GM18909 (cell line): ENCODE results near the gene DNAH17.
"Not testable (repeated sequence)": the region's sequence is repeated elsewhere in the genome, so short reads cannot be mapped to it uniquely, and the experiment has no call there.

Experiments used
- ATAC-seq: cut with Tn5 transposase; IDR thresholded peaks from one replicate; pipeline ENCODE4 v1.9.1; 2021; ENCODE audit warnings: mild to moderate bottlenecking; ENCODE audit not compliant: unreplicated experiment, poor library complexity

The DNAH17 gene

DNA sequence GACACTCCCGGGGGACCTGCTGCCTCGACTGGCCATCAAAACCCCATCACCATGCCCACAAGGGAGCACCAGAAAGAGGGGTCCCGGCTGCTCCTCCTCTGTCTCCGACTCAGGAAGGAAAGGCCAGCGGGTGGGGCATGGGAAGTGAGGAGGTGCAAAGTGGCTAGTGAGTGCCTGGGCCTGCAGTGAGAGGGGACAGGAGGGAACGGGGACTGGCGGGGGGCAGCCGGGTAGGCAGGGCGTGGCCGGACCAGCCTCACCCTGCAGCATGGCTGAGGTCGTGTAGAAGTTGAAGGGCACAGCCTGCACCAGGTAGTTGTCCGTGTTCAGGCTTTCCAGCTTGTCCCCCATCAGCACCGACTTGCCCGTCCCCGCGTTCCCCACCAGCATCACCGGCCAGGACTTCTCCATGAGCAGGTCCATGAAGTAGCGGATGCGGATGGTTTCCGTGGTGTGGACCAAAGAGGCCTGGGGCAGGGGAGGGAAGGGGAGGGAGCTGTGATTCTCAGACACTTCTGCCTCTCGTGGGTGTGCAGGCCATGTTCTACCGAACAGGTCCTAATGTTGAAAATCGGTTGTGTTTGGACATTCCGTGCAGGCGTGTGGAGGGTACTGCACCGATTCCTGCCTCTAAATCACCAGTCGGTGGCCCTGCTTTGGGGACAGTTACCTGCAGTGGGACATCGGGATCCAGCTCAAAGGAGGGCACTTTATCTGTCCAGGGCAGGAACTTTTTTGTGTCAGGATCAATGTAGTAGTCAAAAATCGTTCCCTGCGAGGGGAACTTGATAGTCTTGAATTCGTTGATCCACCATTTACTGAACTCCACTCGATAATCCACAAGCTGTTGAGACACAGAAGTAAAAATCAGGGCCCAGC, 91.7 kb downstream of the DNAH17 start:
- ATAC-seq, result no peak

DNA sequence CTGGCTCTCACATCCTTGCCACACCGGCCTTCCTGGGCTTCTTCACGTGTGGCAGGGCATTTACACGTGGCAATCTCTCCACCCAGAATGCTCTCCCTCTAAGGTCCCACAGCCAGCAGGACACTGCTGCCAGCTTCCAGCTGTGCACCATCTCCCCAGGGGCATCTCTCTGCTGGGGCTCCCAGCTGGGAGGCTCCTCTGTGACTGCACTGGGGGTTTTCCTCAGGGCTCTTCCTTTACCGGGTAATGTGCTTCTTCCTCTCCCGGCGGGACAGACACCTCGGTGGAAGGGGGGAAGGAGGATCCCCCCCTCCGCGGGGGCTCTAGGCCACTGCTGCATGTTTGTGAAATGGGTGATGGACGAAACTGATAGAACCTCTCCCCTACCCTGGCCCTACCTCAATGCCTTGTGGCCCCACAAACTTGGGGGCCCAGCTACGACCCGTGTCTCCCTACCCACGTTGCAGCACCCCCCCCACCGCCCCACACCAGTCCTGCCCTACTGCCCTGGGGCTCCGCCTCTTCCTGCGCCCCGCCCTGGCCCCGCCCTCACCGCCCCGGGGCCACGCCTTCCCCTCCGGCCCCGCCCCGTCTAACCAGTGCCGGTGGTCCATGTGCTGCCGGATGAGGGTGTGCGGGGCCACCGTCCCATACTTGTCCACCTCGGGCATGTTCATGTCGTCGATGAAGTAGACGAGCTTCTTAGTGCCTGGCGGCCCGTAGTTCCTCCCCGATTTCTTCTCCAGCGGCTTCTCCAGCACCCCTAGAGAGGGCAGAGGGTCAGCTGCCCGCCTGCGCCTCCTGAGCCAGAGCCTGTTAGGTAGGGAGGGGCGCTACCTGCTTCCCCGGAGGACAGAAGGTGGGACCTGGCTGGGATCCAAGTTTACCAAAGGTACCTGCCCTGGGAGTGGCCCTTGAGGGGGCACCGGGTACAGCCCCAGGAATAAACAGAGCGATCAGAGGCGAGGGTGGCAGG, 92.6 kb downstream of the DNAH17 start:
- ATAC-seq, result no peak

DNA sequence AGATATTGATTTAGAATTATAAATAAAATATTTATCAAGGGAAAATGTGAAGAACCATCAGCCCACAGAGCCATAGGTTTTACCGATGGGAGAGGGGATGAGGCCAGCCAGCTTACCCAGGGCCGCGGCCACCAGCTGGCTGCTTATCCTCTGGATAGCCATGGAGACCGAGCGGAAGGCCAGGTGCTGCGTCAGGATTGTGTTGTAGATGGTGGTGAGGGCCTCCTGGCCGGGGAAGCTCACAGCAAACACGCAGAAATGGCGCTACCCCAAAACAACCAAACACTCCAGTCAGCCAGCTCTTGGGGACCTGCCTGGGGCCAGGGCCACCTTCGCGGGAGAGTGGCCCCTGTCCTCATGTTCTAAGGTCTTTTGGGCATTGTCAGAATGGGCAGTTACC, 97.8 kb downstream of the DNAH17 start:
- ATAC-seq, result no peak

DNA sequence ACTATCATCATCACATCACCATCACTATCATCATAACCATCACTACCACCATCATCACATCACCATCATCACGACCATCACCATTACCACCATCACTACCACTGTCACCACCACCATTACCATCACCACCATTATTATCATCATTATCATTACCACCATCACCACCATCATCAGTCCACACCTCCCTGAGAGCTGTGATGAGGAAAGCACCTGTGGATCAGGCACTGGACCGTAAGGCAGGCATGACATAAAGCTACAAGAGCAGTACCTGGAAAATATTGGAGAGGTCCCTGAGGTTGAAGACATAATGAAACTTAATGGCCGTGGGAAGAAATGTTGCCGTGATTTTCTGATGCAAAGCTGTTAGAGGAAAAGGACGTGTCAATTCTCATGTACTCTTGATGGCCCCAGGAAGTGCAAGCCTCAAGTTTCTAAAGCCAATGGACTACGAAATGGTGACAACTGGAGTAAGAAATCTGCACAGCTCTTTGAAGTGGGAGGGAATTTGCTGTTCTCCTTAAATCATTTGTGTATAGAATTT, 98.4 kb downstream of the DNAH17 start:
- no peak for ATAC-seq

DNA sequence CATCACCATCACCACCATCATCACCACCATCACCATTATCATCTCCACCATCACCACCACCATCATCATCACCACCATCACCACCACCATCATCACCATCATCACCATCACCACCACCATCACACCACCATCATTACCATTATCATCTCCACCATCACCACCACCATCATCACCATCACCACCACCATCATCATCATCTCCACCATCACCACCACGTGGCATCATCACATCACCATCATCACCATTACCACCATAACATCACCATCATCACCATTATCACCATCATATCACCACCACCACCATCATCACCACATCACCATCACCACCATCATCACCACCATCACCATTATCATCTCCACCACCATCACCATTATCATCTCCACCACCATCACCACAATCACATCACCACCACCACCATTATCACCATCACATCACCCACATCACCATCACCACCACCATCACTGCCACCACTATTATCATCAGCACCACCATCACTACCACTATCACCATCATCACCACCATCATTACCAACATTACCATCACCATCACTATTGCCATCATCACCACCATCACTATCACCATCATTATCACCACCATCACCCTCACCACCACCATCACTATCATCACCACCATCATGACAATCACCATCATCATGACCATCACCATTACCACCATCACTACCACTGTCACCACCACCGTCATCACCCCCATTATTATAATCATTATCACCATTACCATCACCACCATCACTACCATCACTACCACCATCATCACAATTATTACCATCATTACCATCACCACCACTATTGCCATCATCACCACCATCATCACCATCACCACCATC, 99.1 kb downstream of the DNAH17 start:
- ATAC-seq, result no peak

DNA sequence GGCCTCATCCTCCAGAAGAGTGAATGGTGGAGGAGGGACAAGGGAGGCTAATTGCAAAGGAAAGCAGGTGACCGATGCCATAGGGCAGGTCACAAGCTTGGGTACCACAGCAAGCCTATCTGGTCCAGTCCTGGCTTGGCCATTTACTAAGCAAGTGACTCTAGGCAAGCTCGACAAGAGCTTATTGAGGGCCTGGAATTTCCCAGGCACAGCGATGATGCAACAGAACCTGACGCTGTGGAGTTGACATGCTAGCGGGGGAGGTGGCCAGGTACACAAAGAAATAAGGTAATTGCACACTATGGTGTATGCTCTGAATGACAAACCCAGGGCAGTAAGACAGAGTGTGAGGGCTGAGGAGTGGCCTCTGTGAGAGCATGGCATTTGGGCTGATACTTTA, 100.2 kb downstream of the DNAH17 start:
- ATAC-seq, result no peak

DNA sequence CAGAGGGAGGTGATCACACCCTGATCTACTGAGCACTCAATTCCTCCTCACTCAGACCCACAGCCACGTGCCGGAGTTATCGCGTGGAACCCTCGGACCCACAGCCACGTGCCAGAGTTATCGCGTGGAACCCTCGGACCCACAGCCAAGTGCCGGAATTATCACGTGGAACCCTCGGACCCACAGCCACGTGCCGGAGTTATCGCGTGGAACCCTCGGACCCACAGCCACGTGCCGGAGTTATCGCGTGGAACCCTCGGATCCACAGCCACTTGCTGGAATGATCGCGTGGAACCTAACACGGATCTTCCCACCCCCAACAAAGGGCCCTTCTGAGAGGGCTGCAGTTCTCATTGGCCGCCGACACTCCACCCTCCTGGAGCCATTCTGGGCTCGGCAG, 101.0 kb downstream of the DNAH17 start:
- no peak for ATAC-seq

DNA sequence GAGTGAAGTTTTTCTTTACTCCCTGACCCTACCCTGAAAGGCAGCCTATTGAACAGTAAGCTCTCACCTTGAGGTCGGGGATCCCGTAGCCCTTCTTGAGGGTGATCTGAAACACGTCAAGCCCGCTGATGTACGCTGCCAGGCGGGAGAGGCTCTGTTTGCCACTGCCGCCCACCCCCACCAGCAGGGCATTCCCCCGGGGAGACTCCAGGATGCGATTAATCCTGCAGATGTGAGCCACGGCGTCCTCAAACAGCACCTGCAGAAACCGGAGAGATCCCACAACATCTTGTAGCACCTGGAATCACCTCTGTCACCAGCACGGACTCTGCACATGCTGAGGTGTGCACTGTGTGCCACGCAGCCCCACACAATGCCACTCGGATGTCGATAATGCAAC, 102.0 kb downstream of the DNAH17 start:
- ATAC-seq, result no peak

DNA sequence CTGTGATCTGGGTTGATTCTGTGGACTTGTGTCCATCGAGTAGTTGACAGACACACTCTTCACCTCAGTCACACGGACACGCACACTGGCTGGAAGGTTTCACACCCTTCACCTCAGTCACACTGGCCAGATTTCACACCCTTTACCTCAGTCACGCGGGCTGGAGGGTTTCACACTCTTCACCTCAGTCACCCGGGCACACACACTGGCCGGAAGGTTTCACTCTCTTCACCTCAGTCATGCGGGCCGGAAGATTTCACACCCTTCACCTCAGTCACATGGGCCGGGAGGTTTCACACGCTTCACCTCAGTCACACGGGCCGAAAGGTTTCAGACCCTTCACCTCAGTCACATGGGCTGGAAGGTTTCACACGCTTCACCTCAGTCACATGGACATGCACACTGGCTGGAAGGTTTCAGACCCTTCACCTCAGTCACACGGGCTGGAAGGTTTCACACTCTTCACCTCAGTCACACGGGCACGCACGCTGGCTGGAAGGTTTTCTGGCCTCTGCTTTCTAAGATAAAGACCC, 102.5 kb downstream of the DNAH17 start:
- peak; percentile 77 for ATAC-seq

DNA sequence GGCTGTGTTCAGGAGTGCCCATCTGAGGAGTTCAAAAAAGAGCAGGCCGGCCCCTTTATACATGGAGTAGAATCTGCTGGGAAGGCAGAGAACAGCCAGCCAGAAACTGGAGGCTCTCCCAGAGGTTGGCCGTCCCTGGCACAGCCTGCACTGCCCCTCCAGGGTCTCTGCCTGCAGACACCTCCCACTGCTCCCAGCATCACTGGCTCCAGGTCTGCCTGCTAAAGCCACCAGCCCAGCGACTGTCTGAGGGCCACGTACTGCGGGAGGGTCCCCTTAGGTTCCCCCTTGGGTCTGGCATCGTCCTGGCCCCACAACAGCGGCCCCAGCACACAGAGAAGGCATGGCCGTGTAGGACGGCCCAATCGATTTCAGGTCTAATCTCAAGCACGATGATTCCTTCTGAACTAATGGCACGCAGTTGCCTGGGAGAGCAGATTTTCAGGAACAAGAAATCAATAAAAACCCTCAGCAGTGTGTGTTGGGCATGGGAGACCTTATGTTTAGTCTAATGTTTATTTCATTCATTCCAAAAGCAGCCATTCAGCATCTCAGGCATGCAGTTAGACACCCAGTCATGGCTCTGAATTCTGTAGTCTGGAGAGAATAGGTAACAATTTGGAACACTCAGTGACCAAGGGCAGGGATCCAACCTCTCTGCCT, 103.1 kb downstream of the DNAH17 start:
- no peak for ATAC-seq

DNA sequence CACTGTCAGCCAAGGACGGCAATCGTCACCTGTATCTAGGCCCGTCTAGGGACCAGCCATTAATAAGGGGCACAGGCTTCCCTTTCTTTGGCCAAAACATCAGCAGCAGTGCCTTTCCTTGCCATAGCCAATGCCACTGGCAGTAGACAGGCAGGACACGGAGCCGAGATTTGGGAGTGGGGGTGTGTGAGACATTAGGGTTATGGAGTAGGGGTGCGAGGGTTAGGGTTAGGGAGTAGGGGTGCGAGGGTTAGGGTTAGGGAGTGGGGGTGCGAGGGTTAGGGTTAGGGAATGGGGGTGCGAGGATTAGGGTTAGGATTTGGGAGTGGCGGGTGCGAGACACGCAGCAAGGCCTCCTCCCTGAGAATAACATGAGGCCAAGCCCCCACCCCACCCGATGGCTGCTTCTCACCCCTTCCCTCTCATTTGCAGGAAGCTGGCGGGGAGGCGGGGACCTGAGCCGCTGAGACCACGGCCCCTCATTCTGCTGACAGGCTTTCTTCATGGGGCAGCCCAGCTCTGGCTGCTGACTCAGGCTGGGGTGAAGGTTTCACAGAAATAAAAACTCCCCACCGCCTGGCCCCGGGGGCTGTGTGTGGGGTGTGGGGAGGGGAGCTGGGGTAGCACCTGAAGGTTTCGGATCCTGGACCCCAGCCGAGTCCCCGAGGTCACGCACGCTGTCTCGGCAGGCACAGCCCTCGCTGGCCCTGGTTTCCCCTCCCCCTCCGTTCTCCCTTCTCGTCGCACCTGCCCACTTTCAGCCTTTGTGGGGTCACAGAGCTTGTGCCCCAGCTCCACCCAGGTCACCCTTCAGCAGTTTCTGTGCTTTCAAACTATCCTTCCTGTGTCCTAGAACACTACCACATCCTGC, 104.9 kb downstream of the DNAH17 start:
- no peak for ATAC-seq

DNA sequence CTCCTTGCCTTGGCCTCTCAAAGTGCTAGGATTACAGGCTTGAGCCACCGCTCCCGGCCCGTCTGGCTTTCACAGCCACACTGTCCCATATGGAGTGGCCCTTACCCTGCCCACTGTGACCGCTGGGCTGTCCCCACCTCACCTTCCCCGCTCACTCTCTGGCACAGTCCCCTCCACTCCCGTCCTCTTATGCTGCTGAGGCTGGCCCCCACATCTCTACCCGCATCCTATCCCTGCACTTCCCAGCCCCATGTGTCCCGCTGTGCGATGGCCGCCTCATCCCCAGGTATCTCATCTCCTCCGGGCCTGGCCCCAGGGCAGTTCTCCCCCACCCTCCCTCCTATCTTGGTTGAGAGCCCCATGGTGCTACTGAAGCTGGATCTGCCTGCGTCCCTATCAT, 105.6 kb downstream of the DNAH17 start:
- no peak for ATAC-seq

DNA sequence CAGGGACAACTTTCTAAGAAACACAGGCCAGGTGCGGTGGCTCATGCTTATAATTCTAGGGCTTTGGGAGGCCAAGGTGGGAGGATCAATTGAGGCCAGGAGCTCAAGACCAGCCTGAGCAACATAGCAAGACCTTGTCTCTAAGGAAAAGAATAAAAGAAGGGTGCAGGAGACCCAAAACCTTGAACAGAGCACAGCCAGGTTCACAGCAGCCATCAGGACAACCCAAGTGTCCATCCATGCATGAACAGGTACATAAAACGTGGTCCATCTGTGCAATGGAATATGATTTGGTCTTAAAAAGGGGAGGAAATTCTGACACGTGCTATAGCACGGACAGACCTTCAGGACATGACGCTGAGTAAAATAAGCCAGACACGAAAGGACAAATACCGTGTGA, 107.8 kb downstream of the DNAH17 start:
- no peak for ATAC-seq

DNA sequence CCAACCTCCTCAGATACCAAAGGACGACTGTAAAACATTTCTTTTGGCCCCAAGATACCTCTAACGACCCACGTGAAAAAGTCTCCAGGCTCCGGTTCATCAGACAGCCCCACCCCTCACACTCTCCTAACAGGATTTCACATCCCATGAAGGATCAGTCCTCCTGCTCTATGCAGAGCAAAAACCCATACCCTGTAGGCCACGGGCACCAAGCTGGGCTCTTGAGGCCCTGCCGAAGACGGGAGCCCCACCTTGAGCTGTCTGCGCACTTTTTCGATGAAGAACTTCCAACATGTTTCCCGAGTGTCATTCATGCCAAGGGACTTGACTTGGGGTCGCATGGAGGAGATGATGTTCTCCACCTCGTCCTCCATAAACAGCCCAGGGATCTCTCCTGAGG, 108.8 kb downstream of the DNAH17 start:
- no peak for ATAC-seq

DNA sequence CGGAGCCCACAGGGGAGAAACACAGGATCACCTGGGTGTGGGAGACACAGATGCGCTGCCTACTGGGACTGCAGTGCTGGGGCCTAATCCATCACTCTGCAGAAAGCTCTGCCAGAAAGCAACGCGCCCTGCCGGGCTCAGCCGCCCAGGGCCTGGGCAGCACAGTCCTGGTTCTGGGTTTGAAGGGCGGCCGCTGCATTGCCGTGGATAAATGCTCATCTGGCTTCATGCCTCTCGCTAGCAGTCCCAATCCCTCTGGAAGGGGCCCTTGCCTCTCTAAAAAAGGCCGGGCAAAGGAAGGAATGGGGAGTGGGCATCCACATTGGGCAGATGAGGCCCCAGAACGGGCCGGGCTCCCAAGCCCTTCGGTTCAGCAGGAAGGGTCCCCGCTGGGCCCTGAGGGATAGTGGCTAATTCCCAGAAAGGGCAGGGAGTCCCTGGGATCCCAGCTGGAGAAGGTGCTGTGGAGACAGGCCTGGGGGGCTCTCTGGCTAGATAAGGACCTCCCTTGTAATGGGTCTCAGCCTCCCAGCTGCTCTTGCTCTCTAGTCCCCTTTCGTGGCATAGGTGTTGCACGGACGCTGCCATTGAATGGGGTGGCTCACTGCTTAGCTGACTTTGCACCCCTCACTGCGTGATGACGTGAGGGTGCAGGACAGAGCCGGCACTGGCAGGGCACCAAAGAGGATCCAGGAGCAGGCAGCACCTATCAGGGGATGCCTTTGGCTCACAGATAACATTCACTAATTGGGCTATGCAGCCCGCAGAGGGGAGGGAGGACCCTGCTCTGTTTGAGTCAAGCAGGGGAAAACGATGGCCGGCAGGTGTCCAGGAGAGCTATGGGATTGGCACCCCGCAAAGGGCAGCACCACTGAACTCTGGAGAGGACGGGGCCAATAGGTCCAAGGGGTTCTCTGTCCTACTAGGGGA, 110.1 kb downstream of the DNAH17 start:
- ATAC-seq, result no peak

DNA sequence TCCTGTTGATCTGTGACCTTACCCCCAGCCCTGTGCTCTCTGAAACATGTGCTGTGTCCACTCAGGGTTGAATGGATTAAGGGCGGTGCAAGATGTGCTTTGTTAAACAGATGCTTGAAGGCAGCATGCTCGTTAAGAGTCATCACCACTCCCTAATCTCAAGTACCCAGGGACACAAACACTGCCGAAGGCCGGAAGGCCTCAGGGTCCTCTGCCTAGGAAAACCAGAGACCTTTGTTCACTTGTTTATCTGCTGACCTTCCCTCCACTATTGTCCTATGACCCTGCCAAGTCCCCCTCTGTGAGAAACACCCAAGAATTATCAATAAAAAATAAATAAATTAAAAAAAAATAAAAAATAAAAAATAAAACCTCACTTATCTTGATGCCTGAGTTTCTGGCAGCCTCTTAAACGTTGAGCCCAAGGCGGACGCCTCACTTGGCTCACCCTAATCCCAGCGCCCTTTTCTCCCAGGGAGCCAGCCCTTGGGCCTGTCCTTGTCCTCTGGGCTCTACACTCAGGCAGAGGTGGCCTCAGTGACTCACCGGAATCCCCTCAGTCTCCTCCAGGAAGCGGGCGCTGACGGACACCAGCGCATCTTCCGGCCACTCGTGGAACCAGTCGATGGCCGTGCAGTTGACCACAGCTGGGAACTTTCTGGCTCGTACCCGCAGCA, 110.9 kb downstream of the DNAH17 start:
- ATAC-seq, result not testable (repeated sequence)

DNA sequence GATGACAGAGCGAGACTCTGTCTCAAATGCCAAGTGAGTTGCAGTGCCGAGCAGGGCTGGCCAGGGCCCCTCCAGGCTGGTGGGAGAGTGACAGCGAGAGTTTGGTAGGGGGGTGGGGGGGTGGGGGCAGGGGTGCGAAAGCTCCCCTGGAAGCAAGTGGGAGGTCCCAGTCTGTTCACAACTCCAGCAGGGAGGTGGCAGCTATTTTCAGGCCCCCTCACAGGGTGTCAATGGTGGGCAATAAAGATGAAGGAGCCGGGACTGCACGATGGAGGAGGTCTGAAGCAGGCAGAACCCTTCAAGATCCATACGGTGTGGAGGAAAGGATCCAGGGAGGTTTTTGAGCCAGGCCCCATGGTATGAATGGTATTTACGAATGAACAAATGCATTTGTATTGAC, 115.0 kb downstream of the DNAH17 start:
- ATAC-seq, result no peak
